ENCODE data around the gene HNRNPR.

- no peak for TF ChIP-seq CTCF (conservative IDR thresholded peaks at IDR 0.05; ENCODE audit: low read depth, low read length)
- TF ChIP-seq EZH2phosphoT487 (IDR thresholded peaks at IDR 0.05; ENCODE audit: borderline replicate concordance, low read length) = no peak
- TF ChIP-seq EZH2 (IDR thresholded peaks at IDR 0.05; ENCODE audit: low read length, unreplicated experiment) = no peak
These were observed 55.9 kb downstream of the HNRNPR start for GRCh38 chr1:23288201-23288600.

Data from PC-3 (cell line).